Loucy (cell line): ENCODE measurements around the gene OGFR.

Source experiments
- H2AFZ ChIP-seq: fragments of 200-600 bp; sonication (generic); 2 replicates; pipeline ENCODE4 v1.6.0; 2016; ENCODE audit warnings: antibody characterized with exemption, mild to moderate bottlenecking, low read length, moderate library complexity
- H3F3A ChIP-seq: fragments of 200-600 bp; 2 replicates; pipeline ENCODE4 v1.6.0; 2016; ENCODE audit warnings: antibody characterized with exemption, low read depth, mild to moderate bottlenecking
- H3K27me3 ChIP-seq: fragments of 200-600 bp; sonication (generic); 2 replicates; pipeline ENCODE4 v1.6.1; 2014; ENCODE audit warnings: low read length, mild to moderate bottlenecking; ENCODE audit not compliant: insufficient read depth, poor library complexity, severe bottlenecking
- H3K36me3 ChIP-seq: fragments of 200-600 bp; sonication (generic); 2 replicates; pipeline ENCODE4 v1.6.1; 2016; ENCODE audit warnings: low read length; ENCODE audit not compliant: insufficient read depth
- H3K4me1 ChIP-seq: fragments of 200-600 bp; sonication (generic); 2 replicates; pipeline ENCODE4 v1.5.1; 2014; ENCODE audit warnings: low read length, mild to moderate bottlenecking; ENCODE audit not compliant: insufficient read depth, poor library complexity, severe bottlenecking
- H3K4me2 ChIP-seq: fragments of 200-600 bp; sonication (generic); 2 replicates; pipeline ENCODE4 v1.6.0; 2014; ENCODE audit warnings: antibody characterized with exemption, low read length, low read depth, mild to moderate bottlenecking; ENCODE audit not compliant: poor library complexity, severe bottlenecking
- H3K4me3 ChIP-seq: fragments of 200-600 bp; sonication (generic); 2 replicates; pipeline ENCODE4 v1.5.1; 2014; ENCODE audit warnings: low read length, mild to moderate bottlenecking, mixed read lengths; ENCODE audit not compliant: poor library complexity, severe bottlenecking
- H3K79me2 ChIP-seq: fragments of 200-600 bp; sonication (generic); 2 replicates; pipeline ENCODE4 v1.6.1; 2014; ENCODE audit warnings: low read length; ENCODE audit not compliant: insufficient read depth
- H3K9ac ChIP-seq: fragments of 200-600 bp; sonication (generic); 2 replicates; pipeline ENCODE4 v1.6.0; 2014; ENCODE audit warnings: mild to moderate bottlenecking, low read depth, low read length, moderate library complexity; ENCODE audit not compliant: poor library complexity, severe bottlenecking
- H3K9me2 ChIP-seq: fragments of 200-600 bp; sonication (generic); replicated peaks from 2 replicates; pipeline ENCODE4 v1.6.1; 2016; ENCODE audit warnings: low read depth, low read length, mixed read lengths
- H3K9me3 ChIP-seq: fragments of 200-600 bp; sonication (generic); 2 replicates; pipeline ENCODE4 v1.6.1; 2014; ENCODE audit warnings: mild to moderate bottlenecking, antibody characterized with exemption, low read length, low read depth; ENCODE audit not compliant: insufficient read depth
- H4K20me1 ChIP-seq: fragments of 200-600 bp; sonication (generic); 2 replicates; pipeline ENCODE4 v1.6.0; 2014; ENCODE audit warnings: antibody characterized with exemption, low read length, mild to moderate bottlenecking; ENCODE audit not compliant: insufficient read depth, poor library complexity, severe bottlenecking
- CTCF ChIP-seq: fragments of 200-600 bp; sonication (generic); conservative IDR thresholded peaks from 2 replicates; pipeline ENCODE4 v1.5.1; 2014; ENCODE audit warnings: mild to moderate bottlenecking, antibody characterized with exemption, low read length
- EZH2phosphoT487 ChIP-seq: fragments of 200-600 bp; IDR thresholded peaks from 2 replicates; pipeline ENCODE4 v1.6.1; 2018; ENCODE audit warnings: antibody characterized with exemption, mild to moderate bottlenecking, moderate library complexity, borderline replicate concordance

OGFR gene

GRCh38 chr20:62835931-62836861 lies 31.6 kb downstream of the OGFR start:
- no peak overlapping the region for H3K4me3 ChIP-seq
- H3K4me1 ChIP-seq, result no peaks in the 10 kb centered on the region
- no peak overlapping the region for H2AFZ ChIP-seq
- H4K20me1 ChIP-seq, result no peaks in the 10 kb centered on the region
- H3K4me2 ChIP-seq, result no peak overlapping the region
- no peaks in the 10 kb centered on the region for H3K36me3 ChIP-seq
- H3K9ac ChIP-seq, result no peak overlapping the region
- H3K9me2 ChIP-seq, result no peaks in the 10 kb centered on the region
- no peak for TF ChIP-seq CTCF
- TF ChIP-seq EZH2phosphoT487, result no peak
- H3K9me3 ChIP-seq, result no peaks in the 10 kb centered on the region
- H3K79me2 ChIP-seq, result no peaks in the 10 kb centered on the region
- H3F3A ChIP-seq, result no peaks in the 10 kb centered on the region
- no peaks in the 10 kb centered on the region for H3K27me3 ChIP-seq

GRCh38 chr20:62836967-62837490 lies 32.4 kb downstream of the OGFR start:
- no peaks in the 10 kb centered on the region for H3K9me3 ChIP-seq
- no peaks in the 10 kb centered on the region for H3K9me2 ChIP-seq
- H3K4me1 ChIP-seq, result no peaks in the 10 kb centered on the region
- no peaks in the 10 kb centered on the region for H3F3A ChIP-seq
- no peaks in the 10 kb centered on the region for H4K20me1 ChIP-seq
- no peak overlapping the region for H3K4me2 ChIP-seq
- no peaks in the 10 kb centered on the region for H3K36me3 ChIP-seq
- TF ChIP-seq EZH2phosphoT487, result no peak
- TF ChIP-seq CTCF, result no peak
- H3K9ac ChIP-seq, result no peak overlapping the region
- no peak overlapping the region for H3K4me3 ChIP-seq
- no peaks in the 10 kb centered on the region for H3K79me2 ChIP-seq
- no peak overlapping the region for H2AFZ ChIP-seq
- H3K27me3 ChIP-seq, result no peaks in the 10 kb centered on the region

- H3K79me2 ChIP-seq, result no peaks in the 10 kb centered on the region
- no peak overlapping the region for H3K4me3 ChIP-seq
- no peak overlapping the region for H3K4me2 ChIP-seq
- H3F3A ChIP-seq, result no peaks in the 10 kb centered on the region
- no peak overlapping the region for H3K9ac ChIP-seq
- H4K20me1 ChIP-seq, result no peaks in the 10 kb centered on the region
- H3K9me3 ChIP-seq, result no peaks in the 10 kb centered on the region
- no peaks in the 10 kb centered on the region for H3K36me3 ChIP-seq
- no peak overlapping the region for H2AFZ ChIP-seq
- no peaks in the 10 kb centered on the region for H3K27me3 ChIP-seq
- H3K4me1 ChIP-seq, result no peaks in the 10 kb centered on the region
- no peaks in the 10 kb centered on the region for H3K9me2 ChIP-seq
- TF ChIP-seq EZH2phosphoT487, result no peak
- TF ChIP-seq CTCF, result no peak
Measured at GRCh38 chr20:62837790-62838127, 33.1 kb downstream of the OGFR start.
